GM23248 (cell line): ENCODE results near the gene PTPRD.

Experiments used
- EZH2 ChIP-seq: fragments of 200-600 bp; sonication (generic); IDR thresholded peaks from 2 replicates; pipeline ENCODE4 v1.6.1; 2018; ENCODE audit warnings: antibody characterized with exemption, mild to moderate bottlenecking; ENCODE audit not compliant: insufficient read depth, poor library complexity, severe bottlenecking
- EZH2phosphoT487 ChIP-seq: fragments of 200-600 bp; sonication (generic); IDR thresholded peaks from 2 replicates; pipeline ENCODE4 v1.6.1; 2018; ENCODE audit warnings: antibody characterized with exemption, moderate library complexity, mild to moderate bottlenecking, low read depth; ENCODE audit not compliant: insufficient read depth

- TF ChIP-seq EZH2 (no peak), EZH2phosphoT487 (no peak)
Measured at GRCh38 chr9:9729082-9729481, 883.7 kb downstream of the PTPRD start.
